Astrocyte of the cerebellum (primary cell): ENCODE results near the gene LDB2.

Experiments
- DNase-seq: peaks from one replicate; pipeline ENCODE4 v3.0.0-alpha.2; 2011; ENCODE audit warnings: low read depth
- H3K4me3 ChIP-seq: 2 replicates; pipeline ENCODE4 v1.5.1; 2011; ENCODE audit warnings: mild to moderate bottlenecking, low read depth, low read length, moderate library complexity
- CTCF ChIP-seq: IDR thresholded peaks from 2 replicates; pipeline ENCODE4 v1.5.1; 2012; ENCODE audit warnings: low read length, low read depth, moderate library complexity, mild to moderate bottlenecking; ENCODE audit errors: missing control alignments
- in situ Hi-C: cut with HindIII; loops from 2 replicates; pipeline ENCODE4 v1.10.0; 2017; ENCODE audit warnings: low sequenced_read_pairs

LDB2 gene

GRCh38 chr4:16691450-16691849, 207.0 kb downstream of the LDB2 start:
- H3K4me3 ChIP-seq = no peak overlapping the region
- no peak for DNase-seq
- no peak for TF ChIP-seq CTCF
- in situ Hi-C loops = no loop called here

GRCh38 chr4:16687845-16688244, 210.6 kb downstream of the LDB2 start:
- no peak for TF ChIP-seq CTCF
- no peak overlapping the region for H3K4me3 ChIP-seq
- no peak for DNase-seq
- in situ Hi-C loops = no loop called here

- DNase-seq = no peak
- in situ Hi-C loops = no loop called here
- no peak for TF ChIP-seq CTCF
- H3K4me3 ChIP-seq = no peak overlapping the region
Measured at GRCh38 chr4:16687011-16687410, 211.4 kb downstream of the LDB2 start.

GRCh38 chr4:16686195-16686594, 212.2 kb downstream of the LDB2 start:
- in situ Hi-C loops = no loop called here
- no peak for TF ChIP-seq CTCF

GRCh38 chr4:16685536-16685935, 212.9 kb downstream of the LDB2 start:
- no peak for TF ChIP-seq CTCF
- in situ Hi-C loops = no loop called here
- DNase-seq = no peak
- H3K4me3 ChIP-seq = no peak overlapping the region

More at GRCh38 chr4:16686195-16686594, 212.2 kb downstream of the LDB2 start:
- H3K4me3 ChIP-seq = no peak overlapping the region
- DNase-seq = peak; percentile 64

- H3K4me3 ChIP-seq = no peak overlapping the region
- in situ Hi-C loops = no loop called here
- TF ChIP-seq CTCF = no peak
- DNase-seq = no peak
Measured at GRCh38 chr4:16684935-16685334, 213.5 kb downstream of the LDB2 start.

GRCh38 chr4:16684097-16684496, 214.3 kb downstream of the LDB2 start:
- TF ChIP-seq CTCF = no peak
- H3K4me3 ChIP-seq = no peak overlapping the region
- DNase-seq = no peak
- in situ Hi-C loops = no loop called here
